Epithelial cell of proximal tubule (primary cell): ENCODE measurements around the gene ZSWIM8. TPM values are rescaled to one million over a fixed set of nuclear protein-coding genes. Genes with fewer than 3 reads are reported as not detected.
"Not testable (repeated sequence)": the region's sequence is repeated elsewhere in the genome, so short reads cannot be mapped to it uniquely, and the experiment has no call there.

Source experiments
- DNase-seq: peaks from one replicate; pipeline ENCODE4 v3.0.0-alpha.2; 2011; ENCODE audit warnings: low read depth
- H3K4me3 ChIP-seq: 2 replicates; pipeline ENCODE4 v1.5.1; 2011; ENCODE audit warnings: low read depth, mild to moderate bottlenecking, low read length
- total RNA-seq: library from RNA; depleted of rRNA; stranded (reverse); fragments of >200 nt; gene quantifications from 2 replicates; pipeline ENCODE4 v1.2.3, GENCODE V29; 2015
- TF ChIP-seq, protein P1 (sequence below): conservative IDR thresholded peaks from 2 replicates; pipeline ENCODE4 v1.5.1; 2012; ENCODE audit warnings: low read depth, mild to moderate bottlenecking, low read length

The ZSWIM8 gene
- total RNA-seq, result 31.5 and 40.3 TPM in 2 replicates

- TF ChIP-seq, protein P1, sequence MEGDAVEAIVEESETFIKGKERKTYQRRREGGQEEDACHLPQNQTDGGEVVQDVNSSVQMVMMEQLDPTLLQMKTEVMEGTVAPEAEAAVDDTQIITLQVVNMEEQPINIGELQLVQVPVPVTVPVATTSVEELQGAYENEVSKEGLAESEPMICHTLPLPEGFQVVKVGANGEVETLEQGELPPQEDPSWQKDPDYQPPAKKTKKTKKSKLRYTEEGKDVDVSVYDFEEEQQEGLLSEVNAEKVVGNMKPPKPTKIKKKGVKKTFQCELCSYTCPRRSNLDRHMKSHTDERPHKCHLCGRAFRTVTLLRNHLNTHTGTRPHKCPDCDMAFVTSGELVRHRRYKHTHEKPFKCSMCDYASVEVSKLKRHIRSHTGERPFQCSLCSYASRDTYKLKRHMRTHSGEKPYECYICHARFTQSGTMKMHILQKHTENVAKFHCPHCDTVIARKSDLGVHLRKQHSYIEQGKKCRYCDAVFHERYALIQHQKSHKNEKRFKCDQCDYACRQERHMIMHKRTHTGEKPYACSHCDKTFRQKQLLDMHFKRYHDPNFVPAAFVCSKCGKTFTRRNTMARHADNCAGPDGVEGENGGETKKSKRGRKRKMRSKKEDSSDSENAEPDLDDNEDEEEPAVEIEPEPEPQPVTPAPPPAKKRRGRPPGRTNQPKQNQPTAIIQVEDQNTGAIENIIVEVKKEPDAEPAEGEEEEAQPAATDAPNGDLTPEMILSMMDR, result no peak
- peak within 1 kb of the TSS; percentile 96 for H3K4me3 ChIP-seq
- peak; percentile 89 for DNase-seq
Observed at GRCh38 chr10:73785211-73785720, at the start of gene ZSWIM8. Gene ZSWIM8, plus strand, starts transcription at chr10:73785606. Its CDS starts 273 bp downstream, at chr10:73785879.

DNA sequence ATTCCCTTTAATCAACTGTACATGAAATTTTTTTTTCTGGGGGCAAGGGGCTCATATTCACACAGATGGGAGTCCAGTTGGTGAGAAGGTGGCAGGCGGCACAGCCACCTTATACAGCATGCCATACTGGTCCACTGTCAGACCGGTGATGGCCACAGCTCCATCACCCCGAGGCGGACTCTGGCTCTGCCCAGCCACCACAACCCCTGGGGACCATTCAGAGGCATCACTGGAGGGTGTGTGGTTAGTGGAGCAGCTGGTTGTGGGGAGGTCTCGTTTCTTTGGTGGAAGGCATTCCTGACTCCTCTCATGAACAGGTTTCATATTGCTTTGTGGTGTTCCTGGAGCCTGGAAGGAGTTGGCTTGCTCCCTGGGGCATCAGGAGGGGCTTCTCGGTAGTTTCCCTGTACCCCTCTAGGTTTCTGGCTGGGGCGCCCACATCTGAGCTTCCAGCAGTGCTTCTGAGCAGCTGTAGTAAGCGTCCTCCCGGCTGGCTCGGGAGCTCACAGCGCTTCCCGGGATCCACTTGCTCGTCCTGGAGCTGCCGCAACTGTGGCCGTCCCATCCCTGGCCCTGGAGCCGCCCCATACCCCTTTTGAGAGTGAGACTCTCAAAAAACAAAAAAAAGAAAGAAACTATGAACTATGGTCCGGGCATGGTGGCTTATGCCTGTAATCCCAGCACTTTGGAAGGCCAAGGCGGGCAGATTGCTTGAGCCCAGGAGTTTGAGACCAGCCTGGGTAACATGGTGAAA lies 44.7 kb upstream of the ZSWIM8 start:
- not testable (repeated sequence) for H3K4me3 ChIP-seq, DNase-seq

DNA sequence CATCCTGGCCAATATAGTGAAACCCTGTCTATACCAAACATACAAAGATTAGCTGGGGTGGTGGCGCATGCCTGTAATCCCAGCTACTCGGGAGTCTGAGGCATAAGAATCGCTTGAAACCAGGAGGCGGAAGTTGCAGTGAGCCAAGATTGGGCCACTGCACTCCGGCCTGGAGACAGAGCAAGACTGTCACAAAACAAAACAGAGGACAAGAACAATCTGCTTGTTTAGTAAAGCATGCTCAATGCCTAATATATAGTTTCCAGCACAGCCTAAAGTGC lies 43.0 kb upstream of the ZSWIM8 start:
- TF ChIP-seq, protein P1, result no peak
- H3K4me3 ChIP-seq, result no peak overlapping the region
- DNase-seq, result no peak

DNA sequence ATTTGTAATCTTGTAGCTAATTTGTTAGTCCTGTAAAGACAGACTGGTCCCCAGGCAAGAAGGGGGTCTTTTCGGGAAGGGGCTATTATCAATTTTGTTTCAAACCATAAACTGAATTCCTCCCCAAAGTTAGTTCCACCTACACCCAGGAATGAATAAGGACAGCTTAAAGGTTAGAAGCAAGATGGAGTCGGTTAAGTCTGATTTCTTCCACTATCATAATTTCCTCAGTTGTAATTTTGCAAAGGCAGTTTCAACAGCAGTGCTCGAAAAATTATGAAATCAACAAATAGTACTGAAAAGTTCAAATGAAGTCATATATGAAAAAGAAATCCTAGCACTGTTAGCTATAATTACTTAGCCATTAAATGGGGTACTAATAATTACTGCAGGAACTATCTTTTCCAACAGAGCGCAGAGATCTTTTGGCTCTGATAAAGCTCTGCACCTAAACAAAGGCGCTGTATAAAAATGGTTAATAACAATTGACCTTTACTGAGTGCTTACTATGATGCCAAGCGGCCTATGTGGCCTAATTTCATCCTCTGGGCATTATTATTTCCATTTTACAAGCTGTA lies 42.0 kb upstream of the ZSWIM8 start:
- peak overlapping the region; percentile 71 for H3K4me3 ChIP-seq
- TF ChIP-seq, protein P1, result no peak
- DNase-seq, result no peak

DNA sequence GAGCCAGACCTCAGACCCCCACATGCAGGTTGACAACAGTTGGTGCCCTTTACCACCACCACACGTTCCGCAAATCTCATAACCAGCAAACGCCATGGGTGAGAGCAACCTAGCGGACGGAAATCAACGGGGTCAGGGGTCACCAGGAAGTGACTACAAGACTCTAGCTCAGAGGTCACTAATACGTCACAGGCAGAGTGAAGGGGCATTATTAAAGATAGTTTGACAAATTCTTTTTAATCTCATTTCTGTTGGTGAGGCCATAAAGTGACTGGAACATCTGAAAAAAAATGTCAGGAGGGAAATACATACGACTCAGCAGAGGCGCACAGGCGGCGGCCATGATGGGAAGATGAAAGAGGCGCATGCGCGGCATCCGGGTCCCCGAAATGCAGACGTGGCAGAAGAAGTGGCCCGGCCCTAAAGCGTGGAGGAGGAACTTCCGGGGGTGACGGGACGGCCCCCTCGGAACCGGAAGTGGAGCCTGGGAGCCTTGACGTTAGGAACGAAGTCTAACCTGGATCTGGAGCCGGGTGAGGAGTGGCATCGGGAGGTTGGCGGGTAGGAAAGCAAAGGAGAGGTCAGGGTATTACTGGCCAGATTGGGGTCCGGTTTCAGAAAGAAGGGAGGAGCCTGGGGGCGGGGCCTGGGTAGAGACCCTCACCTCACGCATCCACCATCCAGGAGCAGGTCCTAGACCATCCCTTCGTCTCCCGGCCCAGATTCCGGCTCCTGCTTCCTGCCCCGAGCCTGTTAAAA lies 41.3 kb upstream of the ZSWIM8 start, which contains the start of gene SEC24C:
SEC24C (plus strand) TSS at position 468 of the 759 bp plus-strand sequence. CDS start 2,461 bp downstream, outside the sequence.
- peak; percentile 64 for DNase-seq
- TF ChIP-seq, protein P1, result peak; percentile 10
- peak within 1 kb of the TSS; percentile 71 for H3K4me3 ChIP-seq

DNA sequence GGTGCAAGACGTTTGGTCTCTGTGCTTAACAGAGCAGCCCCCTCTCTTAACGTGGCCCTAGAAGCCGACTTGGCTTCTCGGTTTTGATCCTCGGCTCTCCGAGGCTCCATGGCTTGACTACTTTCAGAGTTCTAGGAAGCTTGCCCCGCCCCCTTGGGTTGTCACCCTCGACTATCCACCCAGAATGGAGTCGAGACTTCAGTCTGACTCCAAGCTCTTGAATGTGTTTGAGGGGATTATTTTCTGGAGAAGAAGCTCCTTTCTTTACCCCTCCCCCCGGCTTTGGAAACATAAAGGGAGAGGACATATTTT lies 40.8 kb upstream of the ZSWIM8 start:
- TF ChIP-seq, protein P1, result no peak
- peak overlapping the region; percentile 71 for H3K4me3 ChIP-seq
- no peak for DNase-seq

DNA sequence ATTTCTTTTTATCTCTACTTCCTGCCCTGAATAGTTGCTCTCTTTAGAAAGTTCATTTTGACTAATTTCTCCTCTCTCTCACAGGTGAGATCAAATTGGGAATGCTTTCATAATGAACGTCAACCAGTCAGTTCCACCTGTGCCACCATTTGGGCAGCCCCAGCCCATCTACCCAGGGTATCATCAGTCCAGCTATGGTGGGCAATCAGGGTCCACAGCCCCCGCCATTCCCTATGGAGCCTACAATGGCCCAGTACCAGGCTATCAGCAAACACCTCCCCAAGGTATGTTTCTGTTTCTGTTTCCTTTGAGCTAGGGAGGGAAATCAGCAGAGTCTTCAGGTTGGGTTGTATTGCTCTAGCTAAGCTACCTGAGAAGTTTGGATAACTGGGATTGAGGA lies 38.7 kb upstream of the ZSWIM8 start:
- no peak for DNase-seq
- H3K4me3 ChIP-seq, result no peak overlapping the region
- TF ChIP-seq, protein P1, result no peak
